ENCODE data around the gene EXOC6. TPM values are rescaled to one million over a fixed set of nuclear protein-coding genes. Genes with fewer than 3 reads are reported as not detected.

Gene EXOC6
- total and polyA plus RNA-seq, 2 of the 13 experiments (the other 11 are each of a cell fraction or from before 2014, with no cell fraction given): 22.2 to 29.2 TPM

GRCh38 chr10:92848441-92849233 lies at the start of gene EXOC6 (continued):
- TF ChIP-seq ZBTB14 (CRISPR knock-in tag; IDR thresholded peaks at IDR 0.05) (peak; percentile 93), KDM5B (CRISPR knock-in tag; IDR thresholded peaks at IDR 0.05; ENCODE audit: borderline replicate concordance) (0 out of 2 replicates have a peak, but pooled peaks have one; percentile 51), ZNF691 (CRISPR knock-in tag; IDR thresholded peaks at IDR 0.05; ENCODE audit: borderline replicate concordance, low read depth) (no peak; the same call in 1 of the 2 replicates), ZBTB46 (CRISPR knock-in tag; IDR thresholded peaks at IDR 0.05; ENCODE audit: borderline replicate concordance) (no peak), TRIM22 (IDR thresholded peaks at IDR 0.05) (no peak), ZBTB42 (CRISPR knock-in tag; IDR thresholded peaks at IDR 0.05) (peak; percentile 88), PRMT3 (CRISPR knock-in tag; IDR thresholded peaks at IDR 0.05; ENCODE audit: borderline replicate concordance, low read depth) (0 out of 2 replicates have a peak, but pooled peaks have one; percentile 46), HNF4A (CRISPR knock-in tag; IDR thresholded peaks at IDR 0.05) (no peak), MXD3 (CRISPR knock-in tag; IDR thresholded peaks at IDR 0.05) (no peak), HDAC6 (IDR thresholded peaks at IDR 0.05; ENCODE audit: low read depth, low read length) (no peak), ESRRA (CRISPR knock-in tag; IDR thresholded peaks at IDR 0.05; ENCODE audit: low read depth) (no peak), ZBTB2 (CRISPR knock-in tag; IDR thresholded peaks at IDR 0.05; ENCODE audit: low read depth) (peak; percentile 46; the same call in 1 of the 2 replicates), ZNF225 (CRISPR knock-in tag; IDR thresholded peaks at IDR 0.05) (peak; percentile 67; the same call in 1 of the 2 replicates), ZBTB7B (CRISPR knock-in tag; IDR thresholded peaks at IDR 0.05) (peak; percentile 47; the same call in 1 of the 2 replicates), BORCS8-MEF2B (CRISPR knock-in tag; IDR thresholded peaks at IDR 0.05) (0 out of 2 replicates have a peak, but pooled peaks have one; percentile 22), MXD4 (CRISPR knock-in tag; IDR thresholded peaks at IDR 0.05) (peak; percentile 19; the same call in 1 of the 2 replicates), MAZ (IDR thresholded peaks at IDR 0.05; ENCODE audit: borderline replicate concordance, low read depth, low read length) (no peak), MAZ (CRISPR knock-in tag; IDR thresholded peaks at IDR 0.05; ENCODE audit: low read depth) (peak; percentile 70; the same call in 1 of the 2 replicates), ZNF230 (CRISPR knock-in tag; IDR thresholded peaks at IDR 0.05) (no peak), ZEB1 (IDR thresholded peaks at IDR 0.05; ENCODE audit: insufficient replicate concordance, low read depth) (no peak), CEBPB (IDR thresholded peaks at IDR 0.05; ENCODE audit: borderline replicate concordance, low read depth, low read length) (no peak)
